ENCODE measurements around the gene MRPL36.
"Not testable (repeated sequence)": the region's sequence is repeated elsewhere in the genome, so short reads cannot be mapped to it uniquely, and the experiment has no call there.

Gene MRPL36

GRCh38 chr5:1832511-1833250, 33.0 kb upstream of the MRPL36 start:
- no peak for DNase-seq (ENCODE audit: low read depth in 3 of 3)

DNA sequence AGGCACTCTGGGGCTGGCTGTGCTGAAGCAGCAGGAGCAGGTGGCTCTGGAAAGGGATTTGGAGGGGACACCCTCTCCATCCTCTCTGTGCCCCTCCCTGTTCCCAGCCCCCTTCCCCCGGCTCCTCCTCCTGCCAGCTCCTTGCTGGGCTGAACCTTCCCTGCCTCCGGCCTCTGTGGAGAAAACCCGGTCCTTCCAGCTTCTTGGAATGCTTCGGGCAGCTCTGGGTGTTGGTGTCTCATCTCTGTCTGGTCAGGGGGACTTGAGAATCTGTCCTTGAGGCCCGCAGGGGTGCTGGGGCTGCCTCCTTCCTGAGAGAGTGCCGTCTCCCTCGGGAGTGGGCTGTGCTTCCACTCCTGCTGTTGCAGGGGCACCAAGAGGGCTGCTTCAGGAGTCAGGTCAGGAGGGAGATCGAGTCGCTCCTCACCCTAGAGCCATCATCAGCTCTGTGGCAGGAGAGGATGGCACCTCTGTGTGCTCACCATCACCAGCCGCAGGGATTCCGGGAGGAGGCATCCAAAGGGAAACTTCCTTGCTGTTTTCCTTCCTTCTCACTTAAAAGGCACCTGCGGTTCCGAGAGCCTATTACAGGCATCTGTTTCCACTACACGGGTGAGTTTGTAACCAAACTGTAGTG, 32.2 kb upstream of the MRPL36 start:
- no peak for DNase-seq (ENCODE audit: low read depth in 3 of 3)

DNA sequence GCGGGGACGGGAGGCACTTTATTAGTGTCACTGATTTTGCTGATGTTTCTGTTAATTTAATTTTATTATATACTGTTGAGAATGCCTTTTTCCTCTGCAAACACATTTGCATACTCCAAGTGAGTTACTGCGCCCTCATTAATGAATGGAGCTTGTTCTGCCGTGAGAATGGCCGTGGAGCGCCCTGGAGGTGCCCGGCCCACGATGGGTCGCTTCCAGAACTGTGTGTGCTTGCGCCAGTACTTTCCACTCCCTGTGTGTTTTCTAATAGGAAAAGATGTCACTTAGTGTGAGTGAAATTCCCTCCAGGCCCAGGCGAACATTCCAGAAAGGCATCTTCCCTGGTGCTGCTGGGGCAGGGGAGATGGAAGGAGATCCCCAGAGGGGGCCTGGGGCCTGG, 31.6 kb upstream of the MRPL36 start:
- DNase-seq (ENCODE audit: low read depth in 3 of 3) = no peak

DNA sequence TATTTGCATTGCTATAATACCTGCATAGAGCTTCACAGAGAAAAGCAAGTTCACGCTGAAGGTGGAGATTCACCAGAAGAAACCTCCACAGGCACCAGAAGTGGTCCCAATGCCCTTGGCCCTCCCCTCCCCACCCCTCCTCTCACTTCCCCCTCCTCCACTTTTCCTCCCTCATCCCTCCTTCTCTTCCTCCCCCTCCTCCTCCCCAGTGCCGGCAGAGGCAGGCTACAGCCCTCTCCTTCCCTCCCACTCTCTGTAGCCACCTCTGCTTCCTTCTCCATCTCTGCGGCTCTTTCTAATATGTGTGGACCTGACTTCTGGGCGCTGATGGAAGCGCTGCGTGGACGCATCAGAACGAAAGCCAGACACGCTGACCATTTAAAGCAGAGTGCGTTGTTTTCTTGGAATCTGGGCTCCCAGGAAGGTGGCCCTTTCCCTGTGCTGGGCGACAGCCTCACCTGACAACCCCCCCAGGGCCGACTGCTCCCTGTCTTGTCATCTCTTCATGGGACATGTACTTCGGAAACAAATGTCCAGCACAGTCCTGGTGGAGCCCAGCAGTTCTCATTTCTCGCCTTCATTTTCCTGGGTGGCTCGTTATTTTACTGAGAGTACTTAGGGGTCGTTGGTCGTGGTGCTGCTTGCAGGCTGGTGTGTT, 31.1 kb upstream of the MRPL36 start:
- no peak for DNase-seq (ENCODE audit: low read depth in 3 of 3)

DNA sequence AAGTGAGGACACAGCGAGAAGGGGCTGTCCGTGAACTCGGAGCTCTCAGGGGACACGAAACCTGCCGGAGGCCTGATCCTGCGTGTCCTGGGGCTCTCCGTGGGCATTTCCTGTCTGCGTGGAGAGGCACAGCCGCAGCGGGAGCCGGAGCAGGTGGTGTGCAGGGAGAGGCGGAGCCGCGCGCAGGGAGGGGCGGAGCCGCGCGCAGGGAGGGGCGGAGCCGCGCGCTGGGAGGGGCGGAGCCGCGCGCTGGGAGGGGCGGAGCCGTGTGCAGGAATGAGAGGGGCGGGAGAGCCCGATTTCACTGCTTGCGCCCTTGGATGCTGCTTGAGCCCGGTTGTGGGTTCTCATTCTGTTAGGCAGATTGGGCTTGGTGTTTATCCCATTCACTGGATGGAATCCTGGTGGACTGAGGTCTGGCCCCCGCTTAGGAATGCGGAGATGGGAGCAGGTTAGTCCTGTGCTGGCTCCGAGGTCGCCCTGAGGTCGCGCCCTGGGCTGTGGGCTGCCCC, 28.3 kb upstream of the MRPL36 start:
- no peak for DNase-seq (ENCODE audit: low read depth in 3 of 3)

DNA sequence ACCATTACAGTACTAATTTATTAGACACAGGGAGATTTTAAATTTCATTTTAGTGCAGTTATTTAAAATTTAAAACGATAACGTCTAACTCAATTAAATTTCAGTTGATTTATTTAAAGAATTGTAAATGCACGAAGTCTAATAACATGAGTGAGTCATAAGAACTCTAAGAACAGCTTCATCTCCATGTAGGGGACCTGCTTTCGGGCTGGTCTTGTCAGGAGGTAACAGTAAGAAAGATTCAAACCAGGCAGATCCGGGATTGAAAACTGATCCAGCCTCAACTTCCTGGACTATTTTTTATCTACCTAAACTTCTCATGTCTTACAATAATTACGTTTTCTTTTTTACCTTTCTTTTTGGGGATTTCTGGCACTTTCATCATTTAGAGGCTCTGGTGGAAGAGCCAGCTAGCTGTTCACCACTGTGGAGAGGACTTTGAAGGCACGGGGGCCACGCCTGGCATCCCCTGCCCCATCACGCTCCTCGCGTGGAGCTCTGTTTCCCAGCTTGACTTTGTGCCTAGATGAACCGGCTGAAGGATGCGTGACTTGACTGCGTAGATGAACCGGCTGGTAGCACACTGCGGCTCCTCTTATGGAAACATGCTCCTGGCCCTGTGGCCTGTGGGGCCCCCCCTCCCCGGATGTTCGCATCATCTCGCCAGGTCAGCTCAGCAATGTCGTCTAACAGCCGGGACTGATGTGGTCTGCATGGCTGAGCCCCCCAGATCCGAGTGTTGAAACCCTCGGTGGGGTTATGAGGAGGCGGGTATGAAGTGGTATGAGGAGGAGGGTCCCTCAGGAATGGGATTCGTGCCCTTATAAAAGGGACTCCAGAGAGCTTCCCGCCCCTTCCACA, 27.6 kb upstream of the MRPL36 start:
- no peak for DNase-seq (ENCODE audit: low read depth in 3 of 3)

- no peak for DNase-seq (ENCODE audit: low read depth in 3 of 3)
Observed at GRCh38 chr5:1826235-1826980, 26.8 kb upstream of the MRPL36 start.

GRCh38 chr5:1824903-1825841, 25.5 kb upstream of the MRPL36 start:
- no peak for DNase-seq (ENCODE audit: low read depth in 3 of 3)

- no peak for DNase-seq (ENCODE audit: low read depth in 3 of 3)
Observed at GRCh38 chr5:1824109-1824821, 24.6 kb upstream of the MRPL36 start.

GRCh38 chr5:1823381-1824034, 23.9 kb upstream of the MRPL36 start:
- no peak for DNase-seq (ENCODE audit: low read depth in 3 of 3)

- DNase-seq (ENCODE audit: low read depth in 3 of 3) = no peak
Observed at GRCh38 chr5:1821862-1822261, 22.2 kb upstream of the MRPL36 start.

- DNase-seq (ENCODE audit: low read depth in 3 of 3) = no peak
Observed at GRCh38 chr5:1820926-1821325, 21.3 kb upstream of the MRPL36 start.

DNA sequence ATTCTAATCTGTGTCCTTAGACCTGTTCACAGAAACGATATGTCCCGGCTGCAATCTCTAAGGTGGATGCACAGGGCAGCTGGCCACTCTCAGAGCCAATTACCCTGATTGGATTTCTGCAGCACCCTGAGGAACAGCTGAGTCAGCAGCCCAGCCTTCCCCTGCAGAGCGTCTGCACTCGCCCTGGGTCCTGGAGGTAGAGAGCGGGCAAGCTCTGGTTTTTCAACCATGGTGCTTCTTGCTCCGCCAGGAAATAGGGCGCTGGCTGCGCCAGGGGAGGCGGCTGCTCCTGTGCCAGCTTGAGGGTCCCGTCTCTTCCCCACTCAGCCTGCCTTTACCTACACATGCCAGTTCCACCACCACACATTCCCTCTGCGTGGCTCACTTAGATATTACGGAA, 20.7 kb upstream of the MRPL36 start:
- DNase-seq (ENCODE audit: low read depth in 3 of 3) = no peak

GRCh38 chr5:1819458-1819857, 19.8 kb upstream of the MRPL36 start:
- no peak for DNase-seq (ENCODE audit: low read depth in 3 of 3)

DNA sequence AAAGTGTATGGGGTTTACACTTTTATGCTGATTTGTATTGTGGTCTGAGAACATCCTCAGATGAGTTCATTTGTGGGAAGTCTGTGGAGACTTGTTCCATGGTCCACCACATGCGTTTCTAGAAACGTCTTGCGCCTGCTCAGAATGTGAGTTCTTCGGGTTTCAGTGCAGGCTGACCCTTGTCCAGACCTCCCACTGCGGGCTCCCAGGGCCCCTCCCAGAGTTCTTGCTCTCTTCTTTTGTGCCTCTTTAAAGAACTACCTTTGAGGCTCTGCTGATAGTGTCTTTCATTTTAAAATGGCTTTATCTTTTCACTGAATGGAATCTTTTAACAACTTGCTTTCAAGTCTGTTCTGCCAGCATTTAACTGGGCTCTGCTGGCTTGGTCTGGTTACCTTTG, 19.1 kb upstream of the MRPL36 start:
- DNase-seq (ENCODE audit: low read depth in 3 of 3) = no peak

DNA sequence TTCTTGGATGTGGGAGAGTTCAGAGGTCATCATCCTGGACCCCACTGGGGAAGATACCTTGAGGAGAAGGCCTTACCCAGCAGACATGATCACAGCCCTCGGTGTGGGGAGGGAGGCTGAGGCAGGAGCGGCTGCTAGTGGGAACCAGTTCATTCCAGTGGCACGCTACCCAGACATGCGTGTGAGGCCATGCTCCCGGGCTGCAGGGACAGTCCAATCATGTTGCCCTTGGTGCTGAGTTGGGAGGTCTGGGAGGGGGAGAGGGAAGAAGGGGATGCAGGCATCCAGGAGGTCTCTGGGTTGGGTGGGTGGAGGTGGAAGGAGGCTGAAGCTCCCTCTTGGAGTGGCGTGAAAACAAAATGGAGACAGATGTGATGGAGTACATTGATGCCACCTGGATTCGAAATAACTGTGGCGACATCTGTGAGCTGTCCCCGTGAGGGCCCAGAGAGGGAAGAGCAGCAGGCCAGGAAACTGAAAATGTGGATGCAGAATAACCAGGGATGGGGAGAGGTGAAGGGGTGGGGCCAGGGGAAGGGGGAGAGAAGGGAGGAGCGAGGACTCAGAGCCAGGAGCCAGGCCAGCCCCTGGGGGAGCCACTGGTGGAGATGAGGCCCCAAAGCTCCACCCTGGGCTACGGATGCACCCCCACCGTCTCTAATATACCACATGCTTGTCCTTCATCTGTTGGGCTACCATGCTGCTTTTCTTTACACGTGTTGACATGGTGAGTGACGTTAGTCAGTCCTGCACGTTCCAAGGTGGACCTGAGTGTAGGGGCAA, 17.8 kb upstream of the MRPL36 start:
- no peak for DNase-seq (ENCODE audit: low read depth in 3 of 3)

DNA sequence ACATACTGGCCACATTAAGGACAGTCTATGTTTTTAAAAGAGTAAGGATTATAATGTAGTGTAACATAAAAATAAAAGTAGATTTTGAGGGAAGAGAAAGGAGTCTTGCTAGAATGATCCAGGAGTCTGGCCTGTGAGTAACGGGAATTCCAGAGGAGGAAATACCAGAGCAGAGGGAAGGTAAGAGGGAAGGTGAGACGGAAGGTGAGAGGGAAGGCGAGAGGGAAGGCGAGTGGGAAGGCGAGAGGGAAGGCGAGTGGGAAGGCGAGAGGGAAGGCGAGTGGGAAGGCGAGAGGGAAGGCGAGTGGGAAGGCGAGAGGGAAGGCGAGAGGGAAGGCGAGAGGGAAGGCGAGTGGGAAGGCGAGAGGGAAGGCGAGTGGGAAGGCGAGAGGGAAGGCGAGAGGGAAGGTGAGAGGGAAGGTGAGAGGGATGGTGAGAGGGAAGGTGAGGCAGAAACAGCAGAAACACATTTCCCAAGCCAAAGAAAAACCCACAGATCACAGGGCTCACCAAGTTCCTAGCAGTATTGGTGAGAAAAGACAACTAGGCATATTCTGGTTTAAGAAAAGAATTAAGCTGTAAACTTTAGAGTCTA, 17.0 kb upstream of the MRPL36 start:
- not testable (repeated sequence) for DNase-seq (ENCODE audit: low read depth in 3 of 3)

GRCh38 chr5:1815881-1816292, 16.2 kb upstream of the MRPL36 start:
- DNase-seq (ENCODE audit: low read depth in 3 of 3) = no peak
